Neural cell (in vitro differentiated cells): ENCODE data around the gene USP32. TPM values are rescaled to one million over a fixed set of nuclear protein-coding genes. Genes with fewer than 3 reads are reported as not detected.

Experiments
- H2AFZ ChIP-seq: fragments of 200-600, 300-800 bp; sonication (generic), shearing (Covaris generic); 2 replicates; pipeline ENCODE4 v1.6.0; 2014; ENCODE audit warnings: low read depth, mild to moderate bottlenecking, antibody characterized with exemption, low read length, moderate library complexity
- H3F3A ChIP-seq: fragments of 200-600 bp; shearing (Covaris generic); 2 replicates; pipeline ENCODE4 v1.6.1; 2016; ENCODE audit warnings: mild to moderate bottlenecking, moderate library complexity, mixed read lengths, antibody characterized with exemption, low read length; ENCODE audit not compliant: insufficient read depth, poor library complexity, severe bottlenecking
- H3K27ac ChIP-seq: fragments of 200-600, 300-800 bp; sonication (generic), shearing (Covaris generic); 2 replicates; pipeline ENCODE4 v1.5.1; 2014; ENCODE audit warnings: mild to moderate bottlenecking, low read length, moderate library complexity
- H3K27me3 ChIP-seq: fragments of 300-800, 200-600 bp; sonication (generic), shearing (Covaris generic); 2 replicates; pipeline ENCODE4 v1.6.0; 2014; ENCODE audit warnings: mild to moderate bottlenecking, low read depth, low read length, moderate library complexity; ENCODE audit not compliant: insufficient read depth
- H3K36me3 ChIP-seq: fragments of 300-800, 200-600 bp; sonication (generic), shearing (Covaris generic); 2 replicates; pipeline ENCODE4 v1.5.1; 2014; ENCODE audit warnings: mild to moderate bottlenecking, antibody characterized with exemption, low read length, moderate library complexity; ENCODE audit not compliant: insufficient read depth
- H3K4me2 ChIP-seq: fragments of 300-800, 200-600 bp; sonication (generic), shearing (Covaris generic); 2 replicates; pipeline ENCODE4 v1.6.0; 2014; ENCODE audit warnings: mild to moderate bottlenecking, low read length
- H3K4me3 ChIP-seq: fragments of 300-800, 200-600 bp; sonication (generic), shearing (Covaris generic); 2 replicates; pipeline ENCODE4 v1.5.1; 2014; ENCODE audit warnings: mild to moderate bottlenecking, low read length, moderate library complexity
- H3K79me2 ChIP-seq: fragments of 200-600 bp; shearing (Covaris generic); replicated peaks from 2 replicates; pipeline ENCODE4 v1.6.0; 2014; ENCODE audit warnings: mild to moderate bottlenecking, low read length, moderate library complexity; ENCODE audit not compliant: insufficient read depth
- H3K9ac ChIP-seq: fragments of 300-800, 200-600 bp; sonication (generic), shearing (Covaris generic); 2 replicates; pipeline ENCODE4 v1.6.1; 2016; ENCODE audit warnings: mild to moderate bottlenecking, low read length, mixed read lengths
- H3K9me2 ChIP-seq: fragments of 200-600 bp; shearing (Covaris generic); 2 replicates; pipeline ENCODE4 v1.6.1; 2016; ENCODE audit warnings: mild to moderate bottlenecking, low read length, mixed read lengths; ENCODE audit not compliant: insufficient read depth
- H3K9me3 ChIP-seq: fragments of 200-600, 300-800 bp; sonication (generic), shearing (Covaris generic); 2 replicates; pipeline ENCODE4 v1.6.1; 2016; ENCODE audit warnings: mild to moderate bottlenecking, mixed run types, low read length, moderate library complexity, mixed read lengths
- H4K20me1 ChIP-seq: fragments of 200-600 bp; shearing (Covaris generic); 2 replicates; pipeline ENCODE4 v1.6.1; 2016; ENCODE audit warnings: mild to moderate bottlenecking, mixed run types; ENCODE audit not compliant: insufficient read depth
- EP300 ChIP-seq: fragments of 450-650 bp; conservative IDR thresholded peaks from 2 replicates; pipeline ENCODE4 v1.6.1; 2014; ENCODE audit warnings: antibody characterized with exemption, mild to moderate bottlenecking, moderate library complexity; ENCODE audit not compliant: poor library complexity, severe bottlenecking
- EZH2 ChIP-seq: fragments of 200-600, 300-800 bp; shearing (Covaris generic), sonication (generic); IDR thresholded peaks from 2 replicates; pipeline ENCODE4 v1.6.1; 2014; ENCODE audit warnings: antibody characterized with exemption, low read length, borderline replicate concordance, mild to moderate bottlenecking; ENCODE audit not compliant: insufficient read depth, poor library complexity, severe bottlenecking
- MXI1 ChIP-seq: fragments of 450-650 bp; conservative IDR thresholded peaks from 2 replicates; pipeline ENCODE4 v1.6.1; 2014; ENCODE audit warnings: antibody characterized with exemption, mild to moderate bottlenecking; ENCODE audit not compliant: poor library complexity, severe bottlenecking
- POLR2AphosphoS5 ChIP-seq: IDR thresholded peaks from 2 replicates; pipeline ENCODE4 v1.6.1; 2012
- RAD21 ChIP-seq: fragments of 450-650 bp; conservative IDR thresholded peaks from 2 replicates; pipeline ENCODE4 v1.6.1; 2014; ENCODE audit warnings: antibody characterized with exemption, mild to moderate bottlenecking, moderate library complexity
- SMC3 ChIP-seq: fragments of 450-650 bp; conservative IDR thresholded peaks from 2 replicates; pipeline ENCODE4 v1.6.1; 2014; ENCODE audit warnings: antibody characterized with exemption, mild to moderate bottlenecking, moderate library complexity; ENCODE audit not compliant: poor library complexity
- TAF1 ChIP-seq: IDR thresholded peaks from 2 replicates; pipeline ENCODE4 v1.6.1; 2012; ENCODE audit warnings: low read depth
- polyA plus RNA-seq: library from polyadenylated mRNA; depleted of rRNA; stranded (reverse); fragments of >200 nt; gene quantifications from 2 replicates; pipeline ENCODE4 v1.2.3, GENCODE V29; 2014
- TF ChIP-seq, protein P1 (sequence below): fragments of 450-650 bp; IDR thresholded peaks from 2 replicates; pipeline ENCODE4 v1.5.1; 2014; ENCODE audit warnings: antibody characterized with exemption, mild to moderate bottlenecking, moderate library complexity; ENCODE audit not compliant: poor library complexity, severe bottlenecking
- TF ChIP-seq, protein P2 (sequence below): IDR thresholded peaks from 2 replicates; pipeline ENCODE4 v1.6.1; 2012; ENCODE audit warnings: borderline replicate concordance

Gene USP32
- polyA plus RNA-seq, 1 donor from 2014 or later: 25.7 TPM

DNA sequence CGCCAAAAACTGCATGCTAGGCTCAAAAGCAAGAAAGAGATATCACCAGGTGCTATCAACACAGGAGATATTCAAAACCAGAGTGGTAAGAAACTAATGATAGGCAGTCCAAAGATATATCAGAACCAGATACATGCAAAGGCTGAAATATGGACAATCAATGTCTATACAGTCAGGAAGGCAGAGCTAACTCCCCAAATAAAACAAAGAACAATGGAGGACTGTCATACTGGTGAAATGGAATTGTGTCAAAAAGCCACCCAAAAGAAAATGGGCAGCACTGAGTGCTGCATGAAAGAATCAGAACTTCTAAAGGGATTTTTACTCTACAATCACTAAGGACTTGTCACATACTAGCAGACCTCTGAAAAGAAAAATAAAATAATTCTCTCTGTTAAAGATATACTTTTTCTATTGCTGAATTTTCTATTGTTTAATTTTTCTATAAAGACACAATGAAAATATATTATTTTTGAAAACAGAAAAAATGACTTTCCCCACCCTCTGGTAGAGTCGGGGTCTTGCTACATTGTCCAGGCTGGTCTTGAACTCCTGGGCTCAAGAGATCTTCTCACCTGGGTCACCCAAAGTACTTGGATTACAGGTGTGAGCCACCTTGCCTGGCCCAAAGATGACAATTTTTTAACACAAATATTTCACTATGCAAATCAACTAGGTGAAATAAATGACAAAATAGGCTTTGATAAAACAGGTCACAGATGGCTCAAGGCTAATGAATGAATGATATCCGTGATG, 98.2 kb downstream of the USP32 start:
- H3K27me3 ChIP-seq: no peaks in the 10 kb centered on the region
- H3K4me3 ChIP-seq: no peak overlapping the region
- H3K9ac ChIP-seq: no peak overlapping the region
- H4K20me1 ChIP-seq: no peaks in the 10 kb centered on the region
- no peaks in the 10 kb centered on the region for H3K9me3 ChIP-seq
- H2AFZ ChIP-seq: no peak overlapping the region
- TF ChIP-seq SMC3 (no peak), POLR2AphosphoS5 (no peak), MXI1 (no peak), EP300 (no peak), RAD21 (no peak), EZH2 (no peak), TAF1 (no peak)
- TF ChIP-seq, protein P1, sequence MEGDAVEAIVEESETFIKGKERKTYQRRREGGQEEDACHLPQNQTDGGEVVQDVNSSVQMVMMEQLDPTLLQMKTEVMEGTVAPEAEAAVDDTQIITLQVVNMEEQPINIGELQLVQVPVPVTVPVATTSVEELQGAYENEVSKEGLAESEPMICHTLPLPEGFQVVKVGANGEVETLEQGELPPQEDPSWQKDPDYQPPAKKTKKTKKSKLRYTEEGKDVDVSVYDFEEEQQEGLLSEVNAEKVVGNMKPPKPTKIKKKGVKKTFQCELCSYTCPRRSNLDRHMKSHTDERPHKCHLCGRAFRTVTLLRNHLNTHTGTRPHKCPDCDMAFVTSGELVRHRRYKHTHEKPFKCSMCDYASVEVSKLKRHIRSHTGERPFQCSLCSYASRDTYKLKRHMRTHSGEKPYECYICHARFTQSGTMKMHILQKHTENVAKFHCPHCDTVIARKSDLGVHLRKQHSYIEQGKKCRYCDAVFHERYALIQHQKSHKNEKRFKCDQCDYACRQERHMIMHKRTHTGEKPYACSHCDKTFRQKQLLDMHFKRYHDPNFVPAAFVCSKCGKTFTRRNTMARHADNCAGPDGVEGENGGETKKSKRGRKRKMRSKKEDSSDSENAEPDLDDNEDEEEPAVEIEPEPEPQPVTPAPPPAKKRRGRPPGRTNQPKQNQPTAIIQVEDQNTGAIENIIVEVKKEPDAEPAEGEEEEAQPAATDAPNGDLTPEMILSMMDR: no peak
- TF ChIP-seq, protein P2, sequence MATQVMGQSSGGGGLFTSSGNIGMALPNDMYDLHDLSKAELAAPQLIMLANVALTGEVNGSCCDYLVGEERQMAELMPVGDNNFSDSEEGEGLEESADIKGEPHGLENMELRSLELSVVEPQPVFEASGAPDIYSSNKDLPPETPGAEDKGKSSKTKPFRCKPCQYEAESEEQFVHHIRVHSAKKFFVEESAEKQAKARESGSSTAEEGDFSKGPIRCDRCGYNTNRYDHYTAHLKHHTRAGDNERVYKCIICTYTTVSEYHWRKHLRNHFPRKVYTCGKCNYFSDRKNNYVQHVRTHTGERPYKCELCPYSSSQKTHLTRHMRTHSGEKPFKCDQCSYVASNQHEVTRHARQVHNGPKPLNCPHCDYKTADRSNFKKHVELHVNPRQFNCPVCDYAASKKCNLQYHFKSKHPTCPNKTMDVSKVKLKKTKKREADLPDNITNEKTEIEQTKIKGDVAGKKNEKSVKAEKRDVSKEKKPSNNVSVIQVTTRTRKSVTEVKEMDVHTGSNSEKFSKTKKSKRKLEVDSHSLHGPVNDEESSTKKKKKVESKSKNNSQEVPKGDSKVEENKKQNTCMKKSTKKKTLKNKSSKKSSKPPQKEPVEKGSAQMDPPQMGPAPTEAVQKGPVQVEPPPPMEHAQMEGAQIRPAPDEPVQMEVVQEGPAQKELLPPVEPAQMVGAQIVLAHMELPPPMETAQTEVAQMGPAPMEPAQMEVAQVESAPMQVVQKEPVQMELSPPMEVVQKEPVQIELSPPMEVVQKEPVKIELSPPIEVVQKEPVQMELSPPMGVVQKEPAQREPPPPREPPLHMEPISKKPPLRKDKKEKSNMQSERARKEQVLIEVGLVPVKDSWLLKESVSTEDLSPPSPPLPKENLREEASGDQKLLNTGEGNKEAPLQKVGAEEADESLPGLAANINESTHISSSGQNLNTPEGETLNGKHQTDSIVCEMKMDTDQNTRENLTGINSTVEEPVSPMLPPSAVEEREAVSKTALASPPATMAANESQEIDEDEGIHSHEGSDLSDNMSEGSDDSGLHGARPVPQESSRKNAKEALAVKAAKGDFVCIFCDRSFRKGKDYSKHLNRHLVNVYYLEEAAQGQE: no peak
- H3K79me2 ChIP-seq: no peaks in the 10 kb centered on the region
- no peaks in the 10 kb centered on the region for H3F3A ChIP-seq
- H3K9me2 ChIP-seq: no peaks in the 10 kb centered on the region
- H3K4me2 ChIP-seq: no peak overlapping the region
- H3K36me3 ChIP-seq: no peaks in the 10 kb centered on the region
- H3K27ac ChIP-seq: no peak overlapping the region

DNA sequence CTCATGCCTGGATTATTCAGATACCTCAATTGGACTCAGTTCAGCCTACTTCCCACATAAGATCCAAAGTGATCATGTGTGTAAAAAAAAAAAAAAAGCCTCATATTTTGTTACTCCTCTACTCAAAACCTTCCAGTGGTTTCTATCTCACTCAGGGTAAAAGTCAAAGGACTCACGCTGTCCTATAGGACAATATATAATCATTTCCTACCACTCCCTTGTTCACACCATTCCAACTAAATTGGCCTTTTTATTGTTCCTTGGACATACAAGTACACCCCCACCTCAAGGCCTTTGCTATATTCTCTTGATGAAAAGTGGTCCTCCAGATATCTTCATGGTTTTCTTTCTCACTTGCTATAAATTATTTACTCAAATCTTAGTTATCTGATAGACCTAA, 99.2 kb downstream of the USP32 start:
- no peaks in the 10 kb centered on the region for H3K27me3 ChIP-seq
- H3K27ac ChIP-seq: no peak overlapping the region
- no peaks in the 10 kb centered on the region for H4K20me1 ChIP-seq
- no peak overlapping the region for H3K4me3 ChIP-seq
- H2AFZ ChIP-seq: no peak overlapping the region
- no peaks in the 10 kb centered on the region for H3K9me3 ChIP-seq
- no peak overlapping the region for H3K4me2 ChIP-seq
- H3K79me2 ChIP-seq: no peaks in the 10 kb centered on the region
- no peak for TF ChIP-seq MXI1
- TF ChIP-seq TAF1: no peak
- TF ChIP-seq, protein P1: no peak
- no peak for TF ChIP-seq RAD21
- no peaks in the 10 kb centered on the region for H3F3A ChIP-seq
- no peaks in the 10 kb centered on the region for H3K36me3 ChIP-seq
- H3K9ac ChIP-seq: no peak overlapping the region
- H3K9me2 ChIP-seq: no peaks in the 10 kb centered on the region
